ENCODE data around the gene SH3BP5. TPM values are rescaled to one million over a fixed set of nuclear protein-coding genes. Genes with fewer than 3 reads are reported as not detected.

SH3BP5 gene, protein sequence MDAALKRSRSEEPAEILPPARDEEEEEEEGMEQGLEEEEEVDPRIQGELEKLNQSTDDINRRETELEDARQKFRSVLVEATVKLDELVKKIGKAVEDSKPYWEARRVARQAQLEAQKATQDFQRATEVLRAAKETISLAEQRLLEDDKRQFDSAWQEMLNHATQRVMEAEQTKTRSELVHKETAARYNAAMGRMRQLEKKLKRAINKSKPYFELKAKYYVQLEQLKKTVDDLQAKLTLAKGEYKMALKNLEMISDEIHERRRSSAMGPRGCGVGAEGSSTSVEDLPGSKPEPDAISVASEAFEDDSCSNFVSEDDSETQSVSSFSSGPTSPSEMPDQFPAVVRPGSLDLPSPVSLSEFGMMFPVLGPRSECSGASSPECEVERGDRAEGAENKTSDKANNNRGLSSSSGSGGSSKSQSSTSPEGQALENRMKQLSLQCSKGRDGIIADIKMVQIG
- 11.6 and 23.8 TPM in 2 replicates for total RNA-seq

GRCh38 chr3:15332405-15333098 is at the start of gene SH3BP5:
Gene SH3BP5 (minus strand): TSS chr3:15332586. CDS start chr3:15332408, 178 bp downstream.

GRCh38 chr3:15205934-15206661 is 126.3 kb downstream of the SH3BP5 start, which contains the start of gene CAPN7:
Gene CAPN7 (plus strand): TSS chr3:15206246. CDS start chr3:15206496, 250 bp downstream.

Other genes with a start within 250 kb of the SH3BP5 start
- gene RBSN, start 233.4 kb downstream of the SH3BP5 start, total RNA-seq: 12.6 and 15.1 TPM in 2 replicates
- 21.8 and 29.2 TPM in 2 replicates for gene CAPN7, start 126.3 kb downstream of the SH3BP5 start, total RNA-seq
- 16.1 and 25.3 TPM in 2 replicates for gene METTL6, start 95.0 kb upstream of the SH3BP5 start, total RNA-seq
- gene EAF1, start 95.0 kb upstream of the SH3BP5 start, total RNA-seq: 8.5 and 15.6 TPM in 2 replicates
- 0.36 and 1.3 TPM in 2 replicates for gene COLQ, start 189.1 kb upstream of the SH3BP5 start, total RNA-seq